ENCODE results near the gene ACSL5. TPM values are rescaled to one million over a fixed set of nuclear protein-coding genes. Genes with fewer than 3 reads are reported as not detected.

Gene ACSL5
- total and polyA plus RNA-seq, 3 donors from 2014 or later, result 10.1 to 20.1 (median 11.4) TPM

DNA sequence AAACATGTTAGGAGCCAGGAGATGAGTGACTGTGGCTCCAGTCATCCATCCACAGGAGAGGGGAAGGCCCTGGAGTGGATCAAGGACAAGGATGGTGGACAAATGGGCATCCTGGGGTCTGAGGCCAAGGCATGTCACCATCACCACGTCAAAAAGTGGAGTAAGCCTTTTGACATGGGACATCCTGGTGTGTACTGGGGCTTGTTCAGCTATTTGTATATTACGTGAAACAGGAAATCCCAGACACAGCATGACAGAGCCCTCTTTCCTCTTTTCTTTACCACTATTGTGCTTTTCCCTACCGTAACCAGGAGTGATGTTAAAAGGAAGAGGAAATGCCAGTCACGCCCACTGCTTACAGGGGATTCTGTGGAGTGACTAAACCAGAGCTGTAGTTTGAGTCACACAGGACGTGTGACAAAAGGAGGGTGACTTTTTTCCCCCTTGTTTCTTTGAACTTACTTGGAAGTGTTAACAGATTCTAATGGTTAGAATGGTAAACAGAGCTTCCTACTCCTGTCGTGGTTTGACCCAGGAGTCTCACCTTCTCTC is 15.4 kb downstream of the ACSL5 start:
- Histone ChIP-seq H3K27me3 (no peaks in the 10 kb centered on the region), H3K4me1 (no peaks in the 10 kb centered on the region), H3K36me3 (ENCODE audit: low read depth, missing control alignments) (no peaks in the 10 kb centered on the region), H3K4me3 (no peak overlapping the region), H3K9me3 (no peaks in the 10 kb centered on the region), H3K27ac (peak overlapping the region in 1 of 2 donors; percentile 16)
- intact Hi-C loops (cut with DNase I; ENCODE audit: low total_unique reads), result no loop called here
- no peak for DNase-seq
- TF ChIP-seq, protein P1, sequence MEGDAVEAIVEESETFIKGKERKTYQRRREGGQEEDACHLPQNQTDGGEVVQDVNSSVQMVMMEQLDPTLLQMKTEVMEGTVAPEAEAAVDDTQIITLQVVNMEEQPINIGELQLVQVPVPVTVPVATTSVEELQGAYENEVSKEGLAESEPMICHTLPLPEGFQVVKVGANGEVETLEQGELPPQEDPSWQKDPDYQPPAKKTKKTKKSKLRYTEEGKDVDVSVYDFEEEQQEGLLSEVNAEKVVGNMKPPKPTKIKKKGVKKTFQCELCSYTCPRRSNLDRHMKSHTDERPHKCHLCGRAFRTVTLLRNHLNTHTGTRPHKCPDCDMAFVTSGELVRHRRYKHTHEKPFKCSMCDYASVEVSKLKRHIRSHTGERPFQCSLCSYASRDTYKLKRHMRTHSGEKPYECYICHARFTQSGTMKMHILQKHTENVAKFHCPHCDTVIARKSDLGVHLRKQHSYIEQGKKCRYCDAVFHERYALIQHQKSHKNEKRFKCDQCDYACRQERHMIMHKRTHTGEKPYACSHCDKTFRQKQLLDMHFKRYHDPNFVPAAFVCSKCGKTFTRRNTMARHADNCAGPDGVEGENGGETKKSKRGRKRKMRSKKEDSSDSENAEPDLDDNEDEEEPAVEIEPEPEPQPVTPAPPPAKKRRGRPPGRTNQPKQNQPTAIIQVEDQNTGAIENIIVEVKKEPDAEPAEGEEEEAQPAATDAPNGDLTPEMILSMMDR (IDR thresholded peaks at IDR 0.05), result no peak
- TF ChIP-seq POLR2A (IDR thresholded peaks at IDR 0.05), result no peak
- WGBS, 2 donors, result 64 to 78% methylated on average over 6 of the region's 6 CpGs

DNA sequence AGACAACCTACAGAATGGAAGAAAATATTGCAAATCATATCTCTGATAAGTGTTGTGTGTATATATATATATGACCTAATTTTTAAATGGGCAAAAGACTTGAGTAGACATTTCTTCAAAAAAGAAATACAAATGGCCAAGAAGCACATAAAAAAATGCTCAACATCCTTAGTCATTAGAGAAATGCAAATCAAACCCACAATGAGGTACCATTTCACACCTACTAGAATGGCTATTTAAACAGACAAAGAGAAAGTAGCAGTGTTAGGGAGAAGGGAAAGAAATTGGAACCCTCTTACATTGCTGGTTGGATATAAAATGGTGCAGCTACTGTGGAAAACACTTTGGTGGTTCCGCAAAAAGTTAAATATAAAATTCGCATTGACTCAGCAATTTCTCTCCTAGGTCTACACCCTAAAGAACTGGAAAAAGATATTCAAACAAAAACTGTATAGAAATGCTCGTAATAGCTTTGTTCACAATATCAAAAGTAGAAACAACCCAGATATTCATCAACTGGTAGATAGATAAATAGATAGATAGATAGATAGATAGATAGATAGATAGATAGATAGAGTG is 16.3 kb downstream of the ACSL5 start:
- Histone ChIP-seq H3K9me3 (no peaks in the 10 kb centered on the region), H3K4me1 (no peaks in the 10 kb centered on the region), H3K36me3 (ENCODE audit: low read depth, missing control alignments) (no peaks in the 10 kb centered on the region), H3K27ac (no peak overlapping the region), H3K27me3 (no peaks in the 10 kb centered on the region), H3K4me3 (no peak overlapping the region)
- TF ChIP-seq POLR2A (IDR thresholded peaks at IDR 0.05), result no peak
- TF ChIP-seq, protein P1 (IDR thresholded peaks at IDR 0.05), result no peak
- intact Hi-C loops (cut with DNase I; ENCODE audit: low total_unique reads), result no loop called here
- WGBS, 2 donors, result 87 to 95% methylated on average over 3 of the region's 3 CpGs
- DNase-seq, result no peak

DNA sequence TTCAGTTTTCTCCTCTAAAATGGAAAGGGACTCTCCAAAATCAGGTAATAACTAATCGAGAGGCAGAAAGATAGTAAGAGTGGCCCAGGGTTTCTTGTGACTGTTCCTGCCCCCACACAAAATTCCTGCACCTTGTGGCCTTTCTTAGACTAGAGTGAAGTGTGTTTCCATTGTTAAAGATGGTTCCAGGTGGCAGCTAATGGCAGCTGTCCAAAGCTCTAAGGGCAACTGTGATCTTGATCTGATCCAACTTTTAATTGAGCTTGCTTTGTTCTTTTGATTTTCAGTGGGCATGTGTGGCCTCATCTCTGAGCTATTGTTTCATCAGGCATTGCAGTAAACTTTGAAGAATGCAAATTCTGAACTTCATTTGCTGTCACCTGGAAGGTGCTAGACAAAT is 19.4 kb downstream of the ACSL5 start:
- intact Hi-C loops (cut with DNase I; ENCODE audit: low total_unique reads), result no loop called here
- H3K27me3 ChIP-seq, result no peaks in the 10 kb centered on the region
- no peak for TF ChIP-seq POLR2A (IDR thresholded peaks at IDR 0.05)
- TF ChIP-seq, protein P1 (IDR thresholded peaks at IDR 0.05), result no peak
- no peak for DNase-seq
- no peaks in the 10 kb centered on the region for H3K4me1 ChIP-seq
- H3K27ac ChIP-seq, result no peak overlapping the region
- H3K36me3 ChIP-seq (ENCODE audit: low read depth, missing control alignments), result no peaks in the 10 kb centered on the region
- no peaks in the 10 kb centered on the region for H3K9me3 ChIP-seq
- H3K4me3 ChIP-seq, result no peak overlapping the region
- WGBS, 2 donors, result 73 to 84% methylated on average over 1 of the region's 1 CpG

DNA sequence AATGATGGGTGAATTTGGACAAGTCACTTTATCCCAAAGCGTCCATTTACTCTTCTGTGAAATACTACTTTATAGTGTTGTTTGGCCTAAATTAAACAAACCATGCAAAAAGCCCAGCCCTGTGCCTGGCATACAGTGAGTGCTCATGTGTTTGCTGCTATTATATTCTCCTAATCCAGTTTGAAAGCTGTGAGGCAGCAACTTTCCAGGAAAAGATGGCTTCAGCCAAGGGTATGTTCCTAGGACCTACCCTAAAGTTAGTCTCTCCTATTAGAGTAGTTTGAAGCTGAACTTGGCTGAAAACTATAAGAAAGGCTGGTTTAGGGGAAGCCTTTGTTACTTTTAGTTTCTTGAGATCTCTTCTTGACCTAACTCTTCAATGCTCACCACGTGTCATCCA is 19.9 kb downstream of the ACSL5 start:
- H3K27ac ChIP-seq, result no peak overlapping the region
- TF ChIP-seq, protein P1 (IDR thresholded peaks at IDR 0.05), result no peak
- TF ChIP-seq POLR2A (IDR thresholded peaks at IDR 0.05), result no peak
- no peak for DNase-seq
- H3K4me1 ChIP-seq, result no peaks in the 10 kb centered on the region
- intact Hi-C loops (cut with DNase I; ENCODE audit: low total_unique reads), result no loop called here
- no peaks in the 10 kb centered on the region for H3K9me3 ChIP-seq
- no peak overlapping the region for H3K4me3 ChIP-seq
- H3K36me3 ChIP-seq (ENCODE audit: low read depth, missing control alignments), result no peaks in the 10 kb centered on the region
- WGBS, 2 donors, result 86 to 89% methylated on average over 2 of the region's 2 CpGs
- H3K27me3 ChIP-seq, result no peaks in the 10 kb centered on the region

DNA sequence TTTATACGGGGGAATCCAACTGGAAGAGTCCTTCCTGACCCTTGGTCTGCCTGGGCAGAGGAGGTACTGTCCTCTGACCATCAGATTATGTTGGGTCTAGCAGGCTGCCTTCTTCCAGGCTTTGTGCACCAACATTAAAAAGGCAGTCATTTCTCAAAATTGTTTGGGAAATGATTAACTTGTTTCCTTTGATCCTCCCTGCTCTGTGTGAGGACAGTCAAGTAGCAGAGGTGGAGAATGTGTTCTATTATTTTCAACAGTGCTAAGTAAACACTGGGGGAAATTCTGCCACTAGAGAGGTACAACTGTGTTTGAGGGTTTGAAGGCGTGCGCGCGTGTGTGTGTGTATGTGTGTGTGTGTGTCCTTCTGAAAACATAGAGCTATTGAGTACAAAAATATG is 20.6 kb downstream of the ACSL5 start:
- no peaks in the 10 kb centered on the region for H3K27me3 ChIP-seq
- no peaks in the 10 kb centered on the region for H3K4me1 ChIP-seq
- 83 to 91% methylated on average over 5 of the region's 5 CpGs for WGBS, 2 donors
- no peak for DNase-seq
- no peak overlapping the region for H3K4me3 ChIP-seq
- H3K36me3 ChIP-seq (ENCODE audit: low read depth, missing control alignments), result no peaks in the 10 kb centered on the region
- no peak overlapping the region for H3K27ac ChIP-seq
- H3K9me3 ChIP-seq, result no peaks in the 10 kb centered on the region
- no peak for TF ChIP-seq POLR2A (IDR thresholded peaks at IDR 0.05)
- intact Hi-C loops (cut with DNase I; ENCODE audit: low total_unique reads), result no loop called here

All from testis (tissue), 3 donors.